Fibroblast of mammary gland (primary cell): ENCODE data around the gene LEAP2.

Experiments
- DNase-seq: peaks from one replicate; pipeline ENCODE4 v3.0.0-alpha.2; 2010; ENCODE audit warnings: low read depth
- H3K4me3 ChIP-seq: 2 replicates; pipeline ENCODE4 v1.5.1; 2011; ENCODE audit warnings: low read depth, mild to moderate bottlenecking, low read length, moderate library complexity; ENCODE audit not compliant: control insufficient read depth
- TF ChIP-seq, protein P1 (sequence below): conservative IDR thresholded peaks from 2 replicates; pipeline ENCODE4 v1.5.1; 2011; ENCODE audit warnings: low read depth, low read length, inconsistent platforms; ENCODE audit not compliant: control insufficient read depth, insufficient read depth

LEAP2 gene

DNA sequence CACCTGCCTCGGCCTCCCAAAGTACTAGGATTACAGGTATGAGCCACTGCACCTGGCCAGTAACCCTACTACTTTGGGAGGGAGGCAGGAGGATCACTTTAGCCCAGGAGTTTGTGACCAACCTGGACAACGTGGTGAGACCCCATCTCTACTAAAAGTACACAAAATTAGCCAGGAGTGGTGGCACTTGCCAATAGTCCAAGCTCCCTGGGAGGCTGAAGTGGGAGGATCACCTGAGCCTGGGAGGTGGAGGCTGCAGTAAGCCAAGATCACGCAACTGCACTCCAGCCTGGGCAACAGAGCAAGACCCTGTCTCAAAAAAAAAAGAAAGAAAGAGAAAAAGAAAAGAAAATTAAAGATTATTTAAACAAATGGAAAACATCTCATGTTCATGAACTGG is 17.5 kb upstream of the LEAP2 start:
- TF ChIP-seq, protein P1, sequence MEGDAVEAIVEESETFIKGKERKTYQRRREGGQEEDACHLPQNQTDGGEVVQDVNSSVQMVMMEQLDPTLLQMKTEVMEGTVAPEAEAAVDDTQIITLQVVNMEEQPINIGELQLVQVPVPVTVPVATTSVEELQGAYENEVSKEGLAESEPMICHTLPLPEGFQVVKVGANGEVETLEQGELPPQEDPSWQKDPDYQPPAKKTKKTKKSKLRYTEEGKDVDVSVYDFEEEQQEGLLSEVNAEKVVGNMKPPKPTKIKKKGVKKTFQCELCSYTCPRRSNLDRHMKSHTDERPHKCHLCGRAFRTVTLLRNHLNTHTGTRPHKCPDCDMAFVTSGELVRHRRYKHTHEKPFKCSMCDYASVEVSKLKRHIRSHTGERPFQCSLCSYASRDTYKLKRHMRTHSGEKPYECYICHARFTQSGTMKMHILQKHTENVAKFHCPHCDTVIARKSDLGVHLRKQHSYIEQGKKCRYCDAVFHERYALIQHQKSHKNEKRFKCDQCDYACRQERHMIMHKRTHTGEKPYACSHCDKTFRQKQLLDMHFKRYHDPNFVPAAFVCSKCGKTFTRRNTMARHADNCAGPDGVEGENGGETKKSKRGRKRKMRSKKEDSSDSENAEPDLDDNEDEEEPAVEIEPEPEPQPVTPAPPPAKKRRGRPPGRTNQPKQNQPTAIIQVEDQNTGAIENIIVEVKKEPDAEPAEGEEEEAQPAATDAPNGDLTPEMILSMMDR, result no peak

DNA sequence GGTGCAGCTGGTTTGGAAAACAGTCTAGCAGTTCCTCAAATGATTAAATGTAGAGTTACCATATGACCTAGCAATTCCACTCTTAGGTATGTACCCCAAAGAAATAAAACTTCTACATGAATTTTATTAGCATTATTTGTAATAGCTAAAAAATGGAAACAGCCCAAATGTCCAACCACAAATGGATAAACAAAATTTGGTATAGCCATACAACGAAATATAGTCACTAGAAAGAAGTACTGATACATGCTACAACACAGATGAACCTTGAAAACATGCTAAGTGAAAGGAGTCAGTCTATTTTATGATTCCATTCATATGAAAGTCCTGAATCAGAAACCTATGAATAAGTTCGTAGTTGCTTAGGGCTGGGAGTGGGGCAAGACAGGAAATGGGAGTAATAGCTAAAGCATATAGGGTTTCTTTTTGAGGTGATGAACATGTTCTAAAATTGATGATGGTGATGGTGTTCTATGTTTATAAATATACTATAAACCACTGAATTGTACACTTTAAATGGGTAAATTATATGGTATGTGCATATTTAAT is 13.5 kb upstream of the LEAP2 start:
- no peak overlapping the region for H3K4me3 ChIP-seq
- no peak for DNase-seq
- TF ChIP-seq, protein P1, result no peak

More for the DNA sequence above, 17.5 kb upstream of the LEAP2 start:
- no peak for DNase-seq
- no peak overlapping the region for H3K4me3 ChIP-seq

DNA sequence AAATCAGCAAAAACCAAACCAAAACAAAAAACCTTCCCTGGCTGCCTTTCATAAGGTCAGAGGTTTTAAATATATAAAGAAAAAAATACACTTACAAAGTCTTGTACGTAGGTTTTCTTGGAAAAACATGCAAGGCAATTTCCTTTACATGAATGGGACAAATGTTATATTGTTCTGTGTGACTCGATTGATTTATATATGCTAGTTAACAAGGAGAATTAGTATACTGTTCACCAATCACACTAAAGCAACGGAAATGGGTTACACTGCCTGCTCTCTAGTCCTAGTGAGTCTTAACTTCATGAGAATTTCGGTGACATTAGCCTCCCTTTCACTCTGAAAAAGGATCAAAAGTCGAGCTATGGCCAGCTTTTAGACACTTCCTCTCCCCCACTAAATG is 12.7 kb upstream of the LEAP2 start:
- no peak overlapping the region for H3K4me3 ChIP-seq
- TF ChIP-seq, protein P1, result no peak
- DNase-seq, result no peak

DNA sequence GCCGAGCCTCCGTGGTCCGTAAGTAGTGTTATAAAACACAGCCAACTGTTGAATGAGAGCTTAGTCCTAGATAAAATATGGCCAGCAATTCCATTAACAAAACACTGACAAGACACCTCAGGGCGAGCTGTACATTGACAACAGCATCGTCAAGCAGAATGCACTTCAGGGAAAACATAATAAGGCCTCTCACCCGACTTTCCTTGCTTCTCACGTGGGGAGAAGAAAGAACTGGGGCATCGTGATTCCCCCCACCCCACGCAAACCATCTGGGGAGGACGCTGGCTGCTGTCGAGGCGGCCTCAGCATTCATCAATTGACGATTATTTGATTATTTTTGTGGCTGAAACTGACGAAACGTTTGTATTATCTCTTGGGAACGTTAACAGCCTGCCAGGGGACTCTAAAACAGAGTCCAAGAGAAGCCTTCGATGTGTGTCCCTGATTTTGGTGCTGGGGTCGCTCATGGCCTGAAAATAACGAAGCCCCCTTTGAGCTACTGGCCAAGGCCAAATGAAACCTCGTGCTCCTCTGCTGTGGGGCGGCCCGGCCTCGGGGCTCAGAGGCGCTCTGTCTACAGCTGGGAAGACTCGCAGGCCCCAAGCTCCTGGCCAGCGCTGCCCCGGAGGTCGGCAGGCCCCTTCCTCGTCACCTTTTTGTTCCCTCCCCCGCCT is 7.7 kb upstream of the LEAP2 start:
- TF ChIP-seq, protein P1, result no peak
- peak overlapping the region; percentile 91 for H3K4me3 ChIP-seq
- DNase-seq, result no peak

DNA sequence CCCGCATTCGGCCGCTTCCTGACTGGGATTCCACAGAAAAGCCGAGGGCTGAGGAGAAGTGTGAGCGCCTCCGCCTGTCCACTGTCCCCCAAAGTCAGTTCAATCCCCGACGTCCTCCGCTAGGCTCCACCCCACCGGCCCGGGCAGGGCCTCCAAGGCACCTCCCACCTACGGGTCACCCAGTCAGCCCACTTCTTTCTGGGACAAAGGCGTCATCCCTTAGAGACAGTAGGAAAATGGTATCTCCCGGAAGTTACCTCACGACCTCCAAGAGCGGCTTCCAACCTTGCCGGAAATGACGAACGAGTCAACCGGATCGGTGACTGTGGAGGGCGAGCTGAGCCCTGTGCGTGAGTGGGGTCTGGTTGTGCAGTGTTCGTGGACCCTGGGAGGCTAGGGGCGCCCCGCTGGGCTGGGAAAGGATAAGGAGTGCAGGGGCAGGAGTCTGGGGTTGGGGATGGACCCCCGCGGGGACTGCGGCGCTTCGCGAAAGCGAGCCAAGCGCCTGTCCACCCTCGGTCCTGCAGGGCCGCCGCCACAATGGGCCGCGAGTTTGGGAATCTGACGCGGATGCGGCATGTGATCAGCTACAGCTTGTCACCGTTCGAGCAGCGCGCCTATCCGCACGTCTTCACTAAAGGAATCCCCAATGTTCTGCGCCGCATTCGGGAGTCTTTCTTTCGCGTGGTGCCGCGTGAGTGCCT is 7.0 kb upstream of the LEAP2 start, which contains the start of the genes GDF9 and UQCRQ:
TSS of gene GDF9 (minus strand) at position 128 of the 704 bp plus-strand sequence. CDS start 1,936 bp downstream, outside the sequence.
TSS of gene UQCRQ (plus strand) at position 301 of the 704 bp plus-strand sequence. CDS start at position 541, 240 bp downstream.
- peak; percentile 100 for DNase-seq
- TF ChIP-seq, protein P1, result peak; percentile 16
- peak within 1 kb of the TSS; percentile 91 for H3K4me3 ChIP-seq

DNA sequence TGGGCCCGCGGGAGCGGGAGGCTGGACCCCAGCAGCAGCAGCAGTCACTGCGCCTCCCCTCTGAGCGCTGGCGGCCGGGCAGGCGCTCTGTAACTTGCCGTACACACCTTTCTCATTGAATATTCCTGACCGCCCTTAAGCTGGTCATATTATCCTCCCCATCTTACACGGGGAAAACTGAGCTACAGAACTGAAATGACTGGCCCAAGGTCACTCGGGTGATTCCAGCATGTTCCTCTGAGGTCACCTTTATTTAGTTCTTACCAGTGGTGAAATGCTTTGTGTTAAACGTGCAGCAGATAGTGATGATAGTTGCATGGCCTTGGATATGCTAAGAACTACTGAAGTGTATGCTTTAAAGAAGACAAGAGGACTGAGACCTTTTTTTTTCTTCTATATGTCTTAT is 6.4 kb upstream of the LEAP2 start:
- H3K4me3 ChIP-seq, result peak overlapping the region; percentile 91
- TF ChIP-seq, protein P1, result no peak
- DNase-seq, result no peak
